HG02885 (cell line): ENCODE data around the gene PCNT.

Experiments
- ATAC-seq: cut with Tn5 transposase; IDR thresholded peaks from one replicate; pipeline ENCODE4 v1.9.1; 2021; ENCODE audit warnings: mild to moderate bottlenecking; ENCODE audit not compliant: unreplicated experiment, poor library complexity

PCNT gene

DNA sequence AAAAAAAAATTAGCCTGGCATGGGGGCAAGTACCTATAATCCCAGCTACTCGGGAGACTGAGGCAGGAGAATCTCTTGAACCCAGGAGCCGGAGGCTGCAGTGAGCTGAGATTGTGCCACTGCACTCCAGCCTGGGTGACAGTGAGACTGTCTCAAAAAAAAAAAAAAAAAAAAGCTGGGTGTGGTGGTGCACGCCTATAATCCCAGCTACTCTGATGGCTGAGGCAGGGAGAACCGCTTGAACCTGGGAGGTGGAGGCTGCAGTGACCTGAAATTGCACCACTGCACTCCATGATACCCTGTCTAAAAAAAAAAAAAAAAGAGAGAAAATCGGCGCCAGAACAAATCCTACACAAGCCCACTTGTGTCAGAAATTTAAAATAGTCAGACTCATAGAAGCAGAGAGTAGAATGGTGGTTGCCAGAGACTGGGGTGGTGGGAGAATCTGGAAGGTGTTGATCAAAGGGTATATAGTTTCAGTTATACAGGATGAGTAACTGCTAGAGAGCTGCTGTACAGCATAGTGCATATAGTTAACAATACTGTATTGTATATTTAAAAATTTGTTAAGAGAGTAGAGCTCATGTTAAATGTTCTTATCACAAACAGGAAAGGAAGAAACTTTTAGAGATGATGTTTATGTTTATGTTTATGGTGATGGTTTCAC, 144.3 kb downstream of the PCNT start:
- no peak for ATAC-seq

DNA sequence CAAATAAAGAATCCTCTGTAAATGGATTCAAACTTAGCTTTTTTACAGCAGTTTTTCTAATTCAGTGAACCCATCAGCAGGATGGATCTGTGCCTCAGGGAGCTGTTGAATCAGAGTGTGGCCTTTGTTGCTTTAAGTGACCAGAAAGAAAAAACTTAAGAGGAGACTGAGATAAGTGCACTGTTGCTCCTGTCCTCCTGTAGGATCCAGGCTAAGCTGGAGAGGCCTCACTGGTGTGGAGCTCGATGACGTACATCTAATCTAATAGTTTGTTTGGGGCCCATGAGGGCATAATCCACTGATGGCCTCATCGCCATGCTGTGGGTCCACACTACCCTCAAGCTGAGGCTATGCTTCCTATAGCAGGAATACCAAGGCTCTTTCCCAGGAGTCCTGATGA, 145.3 kb downstream of the PCNT start:
- ATAC-seq, result no peak

DNA sequence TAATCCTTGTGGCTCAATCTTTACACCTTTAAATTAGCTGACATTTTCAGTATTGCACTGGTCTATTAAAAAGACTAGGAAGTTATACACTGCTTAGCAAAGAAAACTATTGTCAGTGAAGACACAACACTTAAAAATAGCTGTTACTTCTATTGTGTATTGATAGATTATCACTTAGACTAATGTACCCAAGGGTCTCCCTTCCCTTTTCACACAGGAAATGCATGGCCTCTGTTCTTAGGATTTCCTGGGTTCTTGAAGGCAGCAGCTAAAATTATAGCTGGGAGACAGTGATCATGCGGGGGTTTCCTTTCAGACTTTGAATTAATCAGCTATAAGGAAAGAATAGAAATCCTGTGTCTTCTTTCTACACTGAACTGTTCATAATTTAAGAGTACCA, 147.6 kb downstream of the PCNT start:
- no peak for ATAC-seq

DNA sequence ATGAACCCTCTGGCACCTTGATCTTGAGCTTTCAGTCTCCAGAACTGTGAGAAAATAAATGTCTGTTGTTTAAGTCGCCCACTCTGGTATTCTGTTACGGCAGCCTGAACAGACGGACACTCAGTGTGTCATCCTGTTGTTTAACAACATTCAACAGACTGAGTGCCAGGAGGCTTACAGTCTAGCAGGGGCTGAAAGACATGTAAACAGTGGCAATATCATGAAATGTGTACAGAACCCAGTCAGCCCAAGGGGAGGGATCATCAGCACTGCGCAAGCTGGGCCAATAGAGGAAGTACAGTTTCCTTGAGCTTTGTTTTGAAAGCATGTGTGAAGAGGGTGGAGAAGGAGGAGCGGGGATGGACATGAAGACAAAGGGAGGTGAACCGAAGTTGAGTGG, 148.3 kb downstream of the PCNT start:
- ATAC-seq, result no peak

DNA sequence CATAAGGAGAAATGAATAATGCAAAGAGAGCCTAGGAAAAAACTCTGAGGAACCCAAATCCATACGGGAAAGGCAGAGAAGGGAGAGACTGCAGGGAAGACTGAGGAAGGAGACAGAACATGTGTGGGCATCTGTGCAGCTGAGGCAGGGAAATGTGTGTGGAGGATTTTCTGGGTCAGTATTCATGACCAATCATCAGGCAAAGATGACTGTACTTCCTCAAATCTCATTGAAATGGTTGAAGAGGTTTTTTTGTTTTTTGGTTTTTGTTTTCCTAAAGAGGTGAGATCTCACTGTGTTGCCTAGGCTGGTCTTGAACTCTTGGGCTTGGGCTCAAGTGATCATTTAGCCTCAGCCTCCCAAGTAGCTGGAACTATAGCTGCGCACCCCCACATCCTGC, 150.4 kb downstream of the PCNT start:
- ATAC-seq, result no peak

- no peak for ATAC-seq
These were observed 151.3 kb downstream of the PCNT start for GRCh38 chr21:46475296-46475695.

DNA sequence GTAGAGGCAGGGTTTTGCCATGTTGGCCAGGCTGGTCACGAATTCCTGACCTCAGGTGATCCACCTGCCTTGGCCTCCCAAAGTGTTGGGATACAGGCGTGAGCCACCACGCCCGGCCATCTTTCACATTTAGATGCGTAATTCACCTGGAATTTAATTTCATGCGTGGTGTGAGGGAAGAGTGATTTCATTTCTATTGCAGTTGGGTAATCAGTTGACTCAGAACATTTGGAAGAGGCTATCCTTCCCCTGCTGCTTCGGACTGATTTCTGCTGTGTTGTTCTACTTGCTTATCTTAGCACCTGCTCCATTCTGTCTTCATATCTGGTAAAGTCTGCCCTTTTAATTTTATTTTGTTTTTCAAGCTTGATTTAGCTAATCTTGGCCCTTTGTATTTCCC, 153.8 kb downstream of the PCNT start:
- ATAC-seq, result no peak

DNA sequence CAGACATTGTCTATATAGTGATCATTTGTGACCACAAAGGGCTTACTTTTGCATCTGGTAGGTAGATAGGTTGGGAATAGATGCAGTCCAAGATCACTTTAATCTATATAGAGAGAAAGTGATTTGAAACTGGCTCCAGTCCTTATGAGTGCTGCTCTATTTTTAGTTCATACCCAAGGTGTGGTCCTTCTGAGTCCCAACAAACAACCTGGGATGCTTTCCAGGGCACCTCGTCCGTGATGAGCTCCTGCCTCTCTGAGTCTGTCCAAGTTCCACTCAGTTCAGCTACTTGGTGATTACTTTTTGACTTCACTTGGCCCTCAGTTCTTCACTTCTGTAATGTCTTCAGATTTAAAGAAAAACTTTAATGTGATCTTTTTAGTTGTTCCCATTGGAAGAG, 155.0 kb downstream of the PCNT start:
- no peak for ATAC-seq

- ATAC-seq, result no peak
These were observed 156.5 kb downstream of the PCNT start for GRCh38 chr21:46480466-46480865.

DNA sequence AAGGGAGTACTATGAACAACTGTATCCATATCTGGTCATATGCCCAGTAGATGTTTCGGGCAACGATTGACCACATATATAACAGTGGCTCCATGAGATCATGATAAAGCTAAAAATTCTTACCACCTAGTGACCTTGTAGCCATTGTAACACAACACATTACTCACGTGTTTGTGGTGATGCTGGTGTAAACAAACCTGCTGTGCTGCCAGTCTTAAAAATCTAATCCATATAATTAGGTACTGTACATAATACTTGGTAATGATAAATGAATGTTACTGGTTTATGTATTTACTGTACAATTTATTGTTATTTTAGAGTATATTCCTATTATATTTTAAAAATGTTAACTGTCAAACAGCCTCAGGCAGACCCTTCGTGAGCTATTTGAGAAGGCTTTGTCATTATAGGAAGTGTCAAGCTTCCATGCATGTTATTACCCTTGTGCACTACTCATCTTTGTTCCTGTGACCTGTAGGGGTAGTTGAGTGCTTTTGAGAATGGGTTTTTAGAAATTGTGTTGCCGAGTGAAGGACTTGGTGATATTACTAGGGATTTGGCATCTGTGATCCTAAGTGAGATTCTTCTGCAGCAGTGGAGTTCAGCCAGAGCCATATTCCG, 158.4 kb downstream of the PCNT start:
- ATAC-seq, result no peak

DNA sequence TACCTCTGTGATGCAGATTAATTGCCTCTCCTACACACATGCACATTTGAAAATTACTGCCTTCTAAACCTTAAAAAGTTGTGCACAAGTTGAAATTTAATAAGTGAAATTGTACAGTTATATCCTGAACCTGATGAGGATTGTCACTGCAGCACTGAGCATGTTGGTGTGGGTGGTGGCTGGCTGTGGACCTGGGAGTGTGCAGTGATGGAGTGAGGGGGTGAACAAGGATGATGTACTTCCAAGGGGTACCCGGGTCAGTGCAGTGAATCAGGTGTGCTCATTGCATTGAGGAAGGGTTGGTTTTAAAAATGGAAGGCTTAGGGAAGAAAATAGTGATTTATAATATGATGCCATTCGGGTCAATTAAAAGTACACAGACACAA, 158.9 kb downstream of the PCNT start:
- no peak for ATAC-seq

DNA sequence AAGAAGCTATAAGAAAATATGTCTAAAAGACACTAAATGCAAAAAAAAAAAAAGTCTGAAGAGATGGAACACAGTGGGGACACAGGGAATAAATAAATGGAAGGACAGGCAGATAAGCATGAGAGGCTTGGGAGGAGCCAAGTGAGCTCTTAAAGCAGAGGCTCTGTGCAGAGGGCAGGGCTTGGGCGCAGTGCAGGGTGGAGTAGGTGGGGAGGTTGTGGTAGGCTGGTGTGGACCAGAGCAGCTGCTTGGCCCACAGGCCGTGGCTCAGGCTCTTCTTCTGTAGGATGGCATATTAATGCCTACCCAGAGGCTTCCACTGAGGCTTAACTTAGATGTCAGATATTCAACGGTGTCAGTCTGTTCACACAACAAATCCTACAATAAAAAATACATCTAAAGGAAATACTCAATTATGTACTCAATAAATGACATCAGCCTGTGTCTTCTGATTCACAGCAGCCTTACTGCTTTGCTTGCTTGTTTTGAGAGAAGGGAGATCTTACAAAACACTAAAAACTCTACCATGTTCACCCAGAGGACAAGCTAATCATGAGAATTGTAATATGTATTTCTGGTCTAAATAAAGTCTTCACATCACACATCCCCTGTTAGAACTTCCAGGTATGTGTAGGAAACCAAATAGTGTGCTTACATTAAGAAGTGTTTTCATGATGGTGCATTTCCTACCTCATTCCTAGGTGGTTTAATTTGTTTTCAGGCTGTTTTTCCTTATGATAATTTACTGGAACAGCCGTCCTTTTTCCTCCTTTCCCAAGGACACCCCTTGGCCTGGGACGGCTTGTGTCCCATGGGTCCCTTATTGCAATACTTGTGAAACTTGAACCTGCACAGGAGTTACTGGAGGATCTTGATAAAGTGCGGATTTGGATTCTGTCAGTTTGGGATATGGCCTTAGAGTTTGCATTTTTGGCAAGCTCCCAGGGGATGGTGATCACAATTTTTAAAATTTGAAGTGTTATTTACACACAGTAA, 159.6 kb downstream of the PCNT start:
- no peak for ATAC-seq

DNA sequence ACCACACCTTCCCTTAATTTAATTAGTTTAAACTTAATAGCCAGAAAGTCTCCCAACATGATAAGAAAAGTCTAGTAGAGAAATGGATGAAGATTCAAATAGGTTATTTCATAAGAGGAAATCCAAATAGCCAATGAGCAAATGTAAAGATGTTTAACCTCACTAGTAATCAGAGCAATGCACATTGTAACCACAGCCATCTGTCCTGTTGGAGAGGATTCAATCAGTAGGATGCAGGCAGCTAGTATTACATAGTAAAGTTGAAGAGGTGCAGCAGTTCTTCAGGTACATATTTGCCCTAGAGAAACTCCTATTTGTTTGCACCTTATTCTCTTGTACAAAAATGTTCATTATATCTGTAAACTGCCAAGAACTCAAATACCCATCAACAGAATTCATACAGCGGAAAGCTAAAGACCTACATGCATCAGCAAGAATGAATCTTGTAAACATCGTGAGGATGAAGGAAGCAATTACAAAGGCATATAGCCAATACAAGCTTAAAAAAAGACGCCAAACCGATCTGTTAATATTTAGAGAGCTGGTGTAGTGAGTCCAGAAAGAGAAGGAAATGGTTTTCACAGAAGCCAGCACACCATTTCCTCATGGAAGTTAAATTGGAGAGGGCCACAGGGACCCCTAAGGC, 162.6 kb downstream of the PCNT start:
- ATAC-seq, result no peak

DNA sequence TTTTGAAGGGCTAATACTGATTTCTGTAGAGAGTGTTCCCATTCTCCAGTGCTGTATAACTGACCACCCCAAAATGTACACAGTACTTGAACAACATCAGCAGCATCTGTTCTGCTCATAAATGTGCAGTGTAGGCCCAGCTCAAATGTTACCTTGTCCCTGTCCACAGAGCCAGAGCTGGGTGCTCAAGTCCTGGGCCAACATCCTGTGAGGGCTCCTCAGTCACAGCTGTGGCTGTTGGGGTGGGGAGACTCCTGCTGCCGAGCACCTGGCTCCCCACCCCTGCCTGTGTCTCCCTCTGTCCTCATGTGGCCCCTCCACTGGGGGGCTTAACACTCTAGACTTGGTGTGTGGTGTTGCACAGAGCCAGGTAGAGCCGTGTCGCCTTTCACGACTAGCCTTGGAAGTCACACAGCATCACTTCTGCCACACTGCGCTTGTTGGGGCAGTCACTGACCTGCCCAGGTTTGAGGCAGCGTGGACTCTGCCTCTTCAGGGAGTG, 165.3 kb downstream of the PCNT start:
- no peak for ATAC-seq

DNA sequence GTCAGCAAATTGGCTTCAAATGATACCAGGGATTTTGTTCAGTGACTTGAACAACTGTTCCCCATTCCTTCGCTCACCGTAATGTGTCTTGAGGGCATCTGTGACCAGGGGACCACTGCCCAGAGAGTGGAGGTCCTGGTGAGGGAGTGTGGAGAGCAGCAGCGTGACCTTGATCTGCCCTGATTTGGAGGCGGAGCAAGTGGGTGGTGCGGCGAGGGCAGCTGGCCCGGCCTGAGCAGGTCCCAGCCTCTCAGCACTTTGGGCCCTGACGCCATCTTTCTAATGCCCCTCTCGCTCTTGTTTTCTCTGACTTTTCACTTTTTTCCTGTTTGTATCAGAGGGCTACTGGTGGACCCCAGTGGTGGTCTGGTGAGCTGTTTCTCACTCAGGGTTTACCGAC, 165.8 kb downstream of the PCNT start:
- no peak for ATAC-seq

DNA sequence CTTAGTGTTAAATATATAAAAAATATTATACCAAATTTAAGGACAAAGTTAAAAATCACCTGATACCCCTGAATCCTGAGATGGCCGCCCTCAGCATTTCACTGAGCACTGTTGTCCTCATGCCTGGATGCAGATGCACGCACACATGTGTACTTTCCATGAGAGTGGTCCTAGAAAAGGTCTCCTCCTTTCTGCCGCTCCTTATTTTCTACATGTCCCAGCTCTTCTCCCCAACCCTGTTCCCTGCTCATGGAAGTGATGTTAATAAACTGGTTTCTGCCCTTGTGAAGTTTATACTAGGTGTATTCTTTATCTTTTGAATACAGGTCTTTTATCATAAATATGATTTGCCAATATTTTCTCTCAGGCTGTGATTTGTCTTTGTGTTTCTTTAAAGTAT, 167.6 kb downstream of the PCNT start:
- ATAC-seq, result no peak

GRCh38 chr21:46492851-46493250, 168.9 kb downstream of the PCNT start:
- no peak for ATAC-seq

DNA sequence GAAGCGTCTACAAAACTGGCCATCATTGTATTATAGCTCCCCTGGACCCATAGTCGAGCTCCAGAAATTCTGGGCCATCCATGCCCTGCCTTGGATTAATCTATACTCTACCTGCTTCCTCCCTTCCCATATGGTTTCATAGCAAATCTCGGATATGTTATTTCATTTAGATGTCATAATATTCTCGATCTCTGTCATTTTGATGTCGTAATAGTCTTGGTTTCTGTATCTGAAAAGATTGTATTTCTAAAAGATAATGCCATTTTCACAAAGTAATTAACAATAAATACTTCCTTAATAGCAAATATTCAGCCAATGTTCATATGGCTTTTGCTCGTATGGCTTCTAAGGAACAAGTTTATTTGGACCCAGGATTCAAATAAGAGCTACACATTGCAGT, 169.9 kb downstream of the PCNT start:
- ATAC-seq, result no peak
